Measurements from ENCODE around the gene SP6. TPM values are rescaled to one million over a fixed set of nuclear protein-coding genes. Genes with fewer than 3 reads are reported as not detected.

SP6 gene
- total and polyA plus RNA-seq, 2 donors = 0.28 to 4.6 TPM

DNA sequence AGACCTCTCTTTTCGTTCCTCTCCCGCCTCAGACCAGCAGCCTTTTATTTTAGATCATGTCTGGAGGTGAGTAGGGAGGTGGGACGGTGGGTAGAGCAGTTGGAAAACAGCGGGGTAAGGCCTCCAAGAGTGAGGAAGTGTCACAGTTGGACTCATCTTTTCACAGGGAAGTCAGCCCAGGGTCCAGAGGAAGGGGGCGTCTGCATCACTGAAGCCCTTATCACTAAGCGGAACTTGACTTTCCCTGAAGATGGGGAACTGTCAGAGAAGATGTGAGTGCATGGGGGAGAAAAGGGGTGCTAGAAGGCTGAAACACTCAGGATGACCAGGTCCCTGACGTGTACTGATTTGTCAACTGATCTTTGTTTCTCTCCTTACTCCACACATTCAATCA, 19.0 kb downstream of the SP6 start:
- no peak for DNase-seq (ENCODE audit: low read depth in 6 of 9, low spot score in 9 of 9)
- WGBS = 16% methylated on average over 7 of the region's 7 CpGs
- Histone ChIP-seq H3K27ac (ENCODE audit: low read depth in 1 of 2, low read length in 1 of 2) (no peak overlapping the region), H3K36me3 (ENCODE audit: control insufficient read depth in 2 of 2, insufficient read depth in 2 of 2, low read length in 1 of 2) (peaks cover 18 to 21% of the 10 kb centered on the region in 2 donors), H3K4me1 (ENCODE audit: control insufficient read depth in 2 of 2, insufficient read depth in 2 of 2, low read length in 2 of 2) (peaks cover 11 to 21% of the 10 kb centered on the region in 2 donors), H3K9me3 (ENCODE audit: control insufficient read depth in 2 of 2, insufficient read depth in 1 of 2, low read length in 1 of 2) (peaks cover 0 to 1% of the 10 kb centered on the region in 2 donors), H3K4me3 (ENCODE audit: low read length in 2 of 2) (peak overlapping the region; percentile 59 to 85), H3K27me3 (ENCODE audit: control insufficient read depth in 2 of 2, insufficient read depth in 1 of 2, low read length in 1 of 2) (no peaks in the 10 kb centered on the region)

DNA sequence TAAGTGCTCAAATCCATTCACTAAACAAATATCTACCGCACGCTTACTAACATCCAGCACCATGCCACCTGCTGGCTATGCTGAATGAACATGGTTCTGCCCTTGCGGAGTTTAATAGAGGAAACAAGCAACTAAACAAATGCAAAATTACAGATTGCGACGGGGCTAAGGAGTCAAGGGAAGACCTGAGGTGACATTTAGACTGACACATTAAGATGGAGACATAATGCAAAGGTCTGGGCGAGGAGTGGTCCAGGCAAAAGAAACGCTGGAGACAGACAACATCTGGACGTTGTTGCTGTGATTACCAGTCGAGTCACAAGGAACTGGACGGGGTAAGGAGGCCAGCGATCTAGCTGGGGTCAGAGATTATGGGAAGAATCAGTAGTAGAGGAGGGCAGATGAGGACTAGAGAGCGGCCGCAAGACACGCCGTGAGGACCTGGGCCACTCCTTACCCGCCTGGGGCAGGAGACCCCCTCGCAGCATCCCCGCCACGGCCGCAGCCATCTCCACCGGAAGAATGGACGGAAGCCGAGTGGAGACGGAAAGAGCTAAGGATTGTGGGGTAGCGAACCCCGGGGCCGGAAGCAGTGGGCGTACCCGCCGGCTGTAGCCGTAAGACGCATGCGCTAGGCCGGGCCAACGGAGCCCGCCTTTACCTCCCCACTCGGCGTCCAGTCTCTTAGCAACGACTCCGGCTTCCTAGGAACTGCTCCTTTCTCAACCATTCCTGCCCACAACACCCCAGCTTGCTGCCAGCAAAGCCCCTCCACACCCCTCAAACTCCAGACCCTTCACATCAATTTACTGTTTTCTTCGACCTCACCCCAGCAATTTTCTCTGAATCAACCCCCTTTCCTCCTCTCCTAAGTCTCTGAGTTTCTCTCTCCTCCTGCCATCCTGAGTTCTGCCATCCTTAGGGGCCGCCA, 19.7 kb downstream of the SP6 start, which contains the start of the genes LRRC46 and MRPL10:
Gene LRRC46, plus strand, starts transcription at position 668 of the 931 bp plus-strand sequence. CDS start 320 bp downstream, outside the sequence.
Gene MRPL10, minus strand, starts transcription at position 539 of the 931 bp plus-strand sequence. Its CDS starts 30 bp downstream, at position 509.
- H3K4me1 ChIP-seq (ENCODE audit: control insufficient read depth in 2 of 2, insufficient read depth in 2 of 2, low read length in 2 of 2) = peaks cover 11 to 21% of the 10 kb centered on the region in 2 donors
- WGBS = under 1% methylated on average over 42 of the region's 42 CpGs

DNA sequence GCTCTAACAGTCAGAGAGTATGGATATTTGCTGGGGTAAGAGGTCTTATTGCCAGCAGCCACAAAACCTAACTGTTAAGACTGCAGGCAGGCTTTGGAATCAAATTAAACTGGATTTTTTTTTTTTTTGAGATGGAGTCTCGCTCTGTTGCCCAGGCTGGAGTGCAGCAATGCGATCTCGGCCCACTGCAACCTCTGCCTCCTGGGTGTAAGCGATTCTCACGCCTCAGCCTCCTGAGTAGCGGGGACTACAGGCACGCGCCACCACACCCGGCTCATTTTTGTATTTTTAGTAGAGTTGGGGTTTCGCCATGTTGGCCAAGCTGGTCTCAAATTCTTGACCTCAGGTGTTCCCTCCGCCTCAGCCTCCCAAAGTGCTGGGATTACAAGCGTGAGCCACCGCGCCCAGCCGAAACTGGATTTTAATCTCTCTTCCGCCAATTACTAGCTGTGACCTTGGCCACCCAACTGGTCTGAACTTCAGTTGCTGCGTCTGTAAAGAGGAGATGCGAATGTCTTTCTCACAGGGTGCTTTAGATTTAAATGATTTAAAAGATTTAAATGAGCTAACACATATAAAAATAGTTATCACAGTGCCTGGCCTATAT, 20.5 kb downstream of the SP6 start:
- peaks cover 25 to 29% of the 10 kb centered on the region in 2 donors for H3K36me3 ChIP-seq (ENCODE audit: control insufficient read depth in 2 of 2, insufficient read depth in 2 of 2, low read length in 1 of 2)
- H3K9me3 ChIP-seq (ENCODE audit: control insufficient read depth in 2 of 2, insufficient read depth in 1 of 2, low read length in 1 of 2) = no peaks in the 10 kb centered on the region
- H3K27me3 ChIP-seq (ENCODE audit: control insufficient read depth in 2 of 2, insufficient read depth in 1 of 2, low read length in 1 of 2) = no peaks in the 10 kb centered on the region
- peak overlapping the region in 1 of 2 donors; percentile 77 for H3K27ac ChIP-seq (ENCODE audit: low read depth in 1 of 2, low read length in 1 of 2)
- no peak for DNase-seq (ENCODE audit: low read depth in 6 of 9, low spot score in 9 of 9)
- peaks cover 11 to 21% of the 10 kb centered on the region in 2 donors for H3K4me1 ChIP-seq (ENCODE audit: control insufficient read depth in 2 of 2, insufficient read depth in 2 of 2, low read length in 2 of 2)
- 76% methylated on average over 18 of the region's 18 CpGs for WGBS
- peak overlapping the region; percentile 59 to 85 for H3K4me3 ChIP-seq (ENCODE audit: low read length in 2 of 2)

More for the DNA sequence above, 19.7 kb downstream of the SP6 start, which contains the start of the genes LRRC46 and MRPL10:
- H3K4me3 ChIP-seq (ENCODE audit: low read length in 2 of 2) = peak within 1 kb of the TSS; percentile 59 to 85
- no peaks in the 10 kb centered on the region for H3K27me3 ChIP-seq (ENCODE audit: control insufficient read depth in 2 of 2, insufficient read depth in 1 of 2, low read length in 1 of 2)
- H3K9me3 ChIP-seq (ENCODE audit: control insufficient read depth in 2 of 2, insufficient read depth in 1 of 2, low read length in 1 of 2) = peaks cover 0 to 1% of the 10 kb centered on the region in 2 donors
- peaks cover 25 to 26% of the 10 kb centered on the region in 2 donors for H3K36me3 ChIP-seq (ENCODE audit: control insufficient read depth in 2 of 2, insufficient read depth in 2 of 2, low read length in 1 of 2)
- peak within 1 kb of the TSS; percentile 64 to 77 for H3K27ac ChIP-seq (ENCODE audit: low read depth in 1 of 2, low read length in 1 of 2)
- peak; percentile 76 to 94 (median 88) for DNase-seq (ENCODE audit: low read depth in 6 of 9, low spot score in 9 of 9)

- H3K9me3 ChIP-seq (ENCODE audit: control insufficient read depth in 2 of 2, insufficient read depth in 1 of 2, low read length in 1 of 2) = no peaks in the 10 kb centered on the region
- peak overlapping the region in 1 of 2 donors; percentile 26 for H3K27ac ChIP-seq (ENCODE audit: low read depth in 1 of 2, low read length in 1 of 2)
- 95% methylated on average over 3 of the region's 3 CpGs for WGBS
- no peaks in the 10 kb centered on the region for H3K27me3 ChIP-seq (ENCODE audit: control insufficient read depth in 2 of 2, insufficient read depth in 1 of 2, low read length in 1 of 2)
- peaks cover 29 to 33% of the 10 kb centered on the region in 2 donors for H3K36me3 ChIP-seq (ENCODE audit: control insufficient read depth in 2 of 2, insufficient read depth in 2 of 2, low read length in 1 of 2)
- DNase-seq (ENCODE audit: low read depth in 6 of 9, low spot score in 9 of 9) = no peak
- no peak overlapping the region for H3K4me3 ChIP-seq (ENCODE audit: low read length in 2 of 2)
- peaks cover 11 to 21% of the 10 kb centered on the region in 2 donors for H3K4me1 ChIP-seq (ENCODE audit: control insufficient read depth in 2 of 2, insufficient read depth in 2 of 2, low read length in 2 of 2)
These were observed 21.1 kb downstream of the SP6 start for GRCh38 chr17:47829870-47830269.

- DNase-seq (ENCODE audit: low read depth in 6 of 9, low spot score in 9 of 9) = no peak
- Histone ChIP-seq H3K36me3 (ENCODE audit: control insufficient read depth in 2 of 2, insufficient read depth in 2 of 2, low read length in 1 of 2) (peaks cover 48 to 58% of the 10 kb centered on the region in 2 donors), H3K4me3 (ENCODE audit: low read length in 2 of 2) (no peak overlapping the region), H3K9me3 (ENCODE audit: control insufficient read depth in 2 of 2, insufficient read depth in 1 of 2, low read length in 1 of 2) (no peaks in the 10 kb centered on the region), H3K27me3 (ENCODE audit: control insufficient read depth in 2 of 2, insufficient read depth in 1 of 2, low read length in 1 of 2) (no peaks in the 10 kb centered on the region), H3K4me1 (ENCODE audit: control insufficient read depth in 2 of 2, insufficient read depth in 2 of 2, low read length in 2 of 2) (peaks cover 14 to 15% of the 10 kb centered on the region in 2 donors), H3K27ac (ENCODE audit: low read depth in 1 of 2, low read length in 1 of 2) (no peak overlapping the region)
- WGBS = 95% methylated on average over 4 of the region's 4 CpGs
These were observed 27.4 kb downstream of the SP6 start for GRCh38 chr17:47823519-47823918.

- DNase-seq (ENCODE audit: low read depth in 6 of 9, low spot score in 9 of 9) = no peak
- no peaks in the 10 kb centered on the region for H3K27me3 ChIP-seq (ENCODE audit: control insufficient read depth in 2 of 2, insufficient read depth in 1 of 2, low read length in 1 of 2)
- 99% methylated on average over 4 of the region's 4 CpGs for WGBS
- no peak overlapping the region for H3K27ac ChIP-seq (ENCODE audit: low read depth in 1 of 2, low read length in 1 of 2)
- H3K9me3 ChIP-seq (ENCODE audit: control insufficient read depth in 2 of 2, insufficient read depth in 1 of 2, low read length in 1 of 2) = no peaks in the 10 kb centered on the region
- H3K4me3 ChIP-seq (ENCODE audit: low read length in 2 of 2) = no peak overlapping the region
- H3K36me3 ChIP-seq (ENCODE audit: control insufficient read depth in 2 of 2, insufficient read depth in 2 of 2, low read length in 1 of 2) = peaks cover 49 to 60% of the 10 kb centered on the region in 2 donors
- H3K4me1 ChIP-seq (ENCODE audit: control insufficient read depth in 2 of 2, insufficient read depth in 2 of 2, low read length in 2 of 2) = peaks cover 14 to 15% of the 10 kb centered on the region in 2 donors
These were observed 28.2 kb downstream of the SP6 start for GRCh38 chr17:47822785-47823184.

- peaks cover 14 to 15% of the 10 kb centered on the region in 2 donors for H3K4me1 ChIP-seq (ENCODE audit: control insufficient read depth in 2 of 2, insufficient read depth in 2 of 2, low read length in 2 of 2)
- H3K27ac ChIP-seq (ENCODE audit: low read depth in 1 of 2, low read length in 1 of 2) = peak within 1 kb of the TSS in 1 of 2 donors; percentile 60
- H3K9me3 ChIP-seq (ENCODE audit: control insufficient read depth in 2 of 2, insufficient read depth in 1 of 2, low read length in 1 of 2) = no peaks in the 10 kb centered on the region
- H3K36me3 ChIP-seq (ENCODE audit: control insufficient read depth in 2 of 2, insufficient read depth in 2 of 2, low read length in 1 of 2) = peaks cover 50 to 58% of the 10 kb centered on the region in 2 donors
- no peaks in the 10 kb centered on the region for H3K27me3 ChIP-seq (ENCODE audit: control insufficient read depth in 2 of 2, insufficient read depth in 1 of 2, low read length in 1 of 2)
- DNase-seq (ENCODE audit: low read depth in 6 of 9, low spot score in 9 of 9) = peak in 7 of 9 donors; percentile 52 to 85 (median 70)
- H3K4me3 ChIP-seq (ENCODE audit: low read length in 2 of 2) = peak within 1 kb of the TSS; percentile 67 to 70
- WGBS = 9% methylated on average over 21 of the region's 21 CpGs
These were observed 29.3 kb downstream of the SP6 start, which contains the start of gene OSBPL7 for GRCh38 chr17:47821424-47822391. TSS of gene OSBPL7 (minus strand) at chr17:47821794. CDS start at chr17:47820278, 1,516 bp downstream.

GRCh38 chr17:47821031-47821423, 29.9 kb downstream of the SP6 start:
- Histone ChIP-seq H3K27me3 (ENCODE audit: control insufficient read depth in 2 of 2, insufficient read depth in 1 of 2, low read length in 1 of 2) (no peaks in the 10 kb centered on the region), H3K36me3 (ENCODE audit: control insufficient read depth in 2 of 2, insufficient read depth in 2 of 2, low read length in 1 of 2) (peaks cover 50 to 58% of the 10 kb centered on the region in 2 donors), H3K4me1 (ENCODE audit: control insufficient read depth in 2 of 2, insufficient read depth in 2 of 2, low read length in 2 of 2) (peaks cover 14 to 15% of the 10 kb centered on the region in 2 donors), H3K9me3 (ENCODE audit: control insufficient read depth in 2 of 2, insufficient read depth in 1 of 2, low read length in 1 of 2) (no peaks in the 10 kb centered on the region), H3K27ac (ENCODE audit: low read depth in 1 of 2, low read length in 1 of 2) (no peak overlapping the region), H3K4me3 (ENCODE audit: low read length in 2 of 2) (peak overlapping the region; percentile 67 to 70)
- DNase-seq (ENCODE audit: low read depth in 6 of 9, low spot score in 9 of 9) = no peak
- WGBS = 12% methylated on average over 4 of the region's 4 CpGs
